UCSD-AML1 (cell line): ENCODE results near the gene PCSK4.
"Not testable (repeated sequence)": the region's sequence is repeated elsewhere in the genome, so short reads cannot be mapped to it uniquely, and the experiment has no call there.

Experiments
- DNase-seq: peaks from one replicate; lab custom pipeline; 2025; ENCODE audit not compliant: unreplicated experiment; lab: John Stamatoyannopoulos, UW

PCSK4 gene

DNA sequence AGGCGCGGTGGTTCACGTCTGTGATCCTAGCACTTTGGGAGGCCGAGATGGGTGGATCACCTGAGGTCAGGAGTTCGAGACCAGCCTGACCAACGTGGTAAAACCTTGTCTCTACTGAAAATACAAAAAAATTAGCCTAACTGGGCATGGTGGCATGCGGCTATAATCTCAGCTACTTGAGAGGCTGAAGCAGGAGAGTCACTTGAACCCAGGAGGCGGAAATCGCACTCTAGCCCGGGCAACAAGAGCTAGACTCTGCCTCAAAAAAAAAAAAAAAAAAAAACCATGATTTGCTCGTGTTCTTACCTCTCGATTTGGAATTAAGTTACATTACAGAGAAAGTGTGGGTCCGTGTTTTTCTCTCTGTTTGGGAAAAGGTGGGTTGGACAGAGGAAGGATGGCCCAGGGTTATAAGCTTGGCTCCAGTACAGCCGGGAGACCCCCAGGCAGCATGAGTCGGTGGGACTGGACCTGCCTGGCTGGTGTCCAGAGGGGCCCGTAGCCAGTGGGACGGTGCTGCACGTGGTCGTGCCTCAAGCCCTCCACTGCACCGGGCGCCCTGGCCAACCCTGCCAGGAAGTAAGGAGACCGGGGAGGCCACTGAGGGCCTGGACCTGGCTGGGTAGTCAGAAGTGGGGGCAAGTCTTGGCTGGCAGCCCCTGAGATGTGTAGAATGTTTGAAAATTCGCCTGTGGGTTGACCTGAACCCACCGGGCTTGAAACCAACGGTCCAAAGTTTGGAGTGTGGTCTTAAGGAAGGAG is 48.3 kb downstream of the PCSK4 start:
- no peak for DNase-seq

DNA sequence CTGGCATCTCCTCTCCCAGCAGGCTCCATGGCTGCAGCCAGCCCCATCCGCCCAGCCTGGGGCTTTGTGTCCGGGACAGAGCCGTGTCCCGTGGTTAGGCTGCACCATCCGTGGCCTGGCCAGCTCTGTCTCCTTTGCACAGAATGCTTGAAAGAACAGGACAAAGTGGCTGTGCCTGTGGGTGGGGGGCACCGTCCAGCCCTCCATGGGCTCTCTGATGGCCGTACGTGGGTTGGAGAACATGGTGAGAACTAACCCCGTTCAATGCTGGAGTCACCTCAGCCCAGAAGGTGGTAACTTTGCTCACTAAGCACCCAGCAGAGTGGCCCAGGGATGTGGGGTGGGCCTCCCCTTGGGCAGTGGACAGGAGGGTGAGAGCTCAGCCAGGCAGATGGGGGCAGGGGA is 49.1 kb downstream of the PCSK4 start:
- no peak for DNase-seq

DNA sequence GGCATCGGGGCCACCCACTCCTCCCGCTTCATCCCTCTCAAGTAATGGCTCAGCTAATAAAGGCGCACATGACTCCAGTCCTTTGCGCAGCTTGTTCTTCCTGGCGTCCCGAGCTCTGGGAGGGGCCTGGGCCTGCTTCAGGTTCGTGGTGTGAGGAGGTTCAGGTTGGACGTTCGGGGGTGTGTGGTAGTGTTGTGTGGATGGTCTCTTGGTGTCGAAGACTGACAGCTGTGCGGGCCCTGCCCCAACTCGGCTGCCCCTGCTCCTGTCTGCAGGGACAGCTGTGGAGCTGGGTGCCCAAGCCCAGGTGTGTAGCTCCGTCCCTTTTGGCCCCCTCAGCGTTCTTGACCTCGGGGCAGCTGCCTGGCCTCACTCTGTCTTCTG is 49.7 kb downstream of the PCSK4 start:
- no peak for DNase-seq

DNA sequence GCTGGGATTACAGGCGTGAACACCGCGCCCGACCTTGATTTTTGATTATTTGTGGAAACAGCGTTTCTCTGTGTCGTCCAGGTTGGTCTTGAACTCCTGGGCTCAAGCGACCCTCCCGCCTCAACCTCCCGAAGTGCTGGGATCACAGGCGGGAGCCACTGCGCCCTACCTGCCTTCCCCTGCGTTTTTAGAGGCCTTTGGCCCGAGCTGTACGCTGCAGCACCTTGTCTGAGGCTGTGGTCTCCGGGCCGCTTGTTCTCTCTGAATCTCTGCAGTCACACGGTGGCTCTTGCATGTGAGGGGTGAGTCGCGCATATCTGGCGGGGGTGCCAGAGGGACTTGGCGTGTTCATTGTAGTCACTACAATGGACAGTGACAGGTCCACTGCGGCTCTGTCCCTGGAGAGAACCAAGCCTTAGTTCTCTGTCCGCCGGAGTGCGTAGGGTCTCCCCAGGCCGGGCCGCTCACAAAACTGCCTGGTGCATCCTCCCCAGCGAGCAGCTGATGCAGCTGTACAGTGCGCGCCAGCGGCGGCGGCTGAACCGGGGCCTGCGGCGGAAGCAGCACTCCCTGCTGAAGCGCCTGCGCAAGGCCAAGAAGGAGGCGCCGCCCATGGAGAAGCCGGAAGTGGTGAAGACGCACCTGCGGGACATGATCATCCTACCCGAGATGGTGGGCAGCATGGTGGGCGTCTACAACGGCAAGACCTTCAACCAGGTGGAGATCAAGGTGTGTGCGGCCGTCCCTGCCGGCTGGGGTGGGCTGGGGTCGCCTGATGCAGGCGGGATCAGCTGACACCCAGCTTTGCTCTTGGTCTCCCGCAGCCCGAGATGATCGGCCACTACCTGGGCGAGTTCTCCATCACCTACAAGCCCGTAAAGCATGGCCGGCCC is 50.4 kb downstream of the PCSK4 start:
- DNase-seq = not testable (repeated sequence)

DNA sequence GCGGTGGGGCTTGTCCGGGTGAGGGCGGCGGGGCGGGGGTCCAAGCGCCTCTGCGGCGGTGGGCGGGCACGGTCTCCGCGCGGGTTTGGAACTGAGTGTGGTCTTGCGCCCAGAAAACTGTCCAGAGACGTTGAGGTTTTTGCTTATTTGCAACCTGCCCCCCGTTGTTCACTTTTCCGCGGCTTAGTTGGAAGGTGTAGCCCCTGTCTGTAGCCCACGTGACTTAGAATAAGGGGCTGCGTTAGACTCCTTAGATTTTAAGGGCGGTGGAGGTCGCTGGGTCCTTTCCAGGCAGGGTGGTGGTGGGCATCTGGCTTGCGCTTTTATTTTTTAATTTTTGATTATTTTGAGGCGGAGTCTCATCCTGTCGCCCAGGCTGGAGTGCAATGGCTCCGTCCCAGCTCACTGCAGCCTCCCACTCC is 51.2 kb downstream of the PCSK4 start:
- DNase-seq = no peak

DNA sequence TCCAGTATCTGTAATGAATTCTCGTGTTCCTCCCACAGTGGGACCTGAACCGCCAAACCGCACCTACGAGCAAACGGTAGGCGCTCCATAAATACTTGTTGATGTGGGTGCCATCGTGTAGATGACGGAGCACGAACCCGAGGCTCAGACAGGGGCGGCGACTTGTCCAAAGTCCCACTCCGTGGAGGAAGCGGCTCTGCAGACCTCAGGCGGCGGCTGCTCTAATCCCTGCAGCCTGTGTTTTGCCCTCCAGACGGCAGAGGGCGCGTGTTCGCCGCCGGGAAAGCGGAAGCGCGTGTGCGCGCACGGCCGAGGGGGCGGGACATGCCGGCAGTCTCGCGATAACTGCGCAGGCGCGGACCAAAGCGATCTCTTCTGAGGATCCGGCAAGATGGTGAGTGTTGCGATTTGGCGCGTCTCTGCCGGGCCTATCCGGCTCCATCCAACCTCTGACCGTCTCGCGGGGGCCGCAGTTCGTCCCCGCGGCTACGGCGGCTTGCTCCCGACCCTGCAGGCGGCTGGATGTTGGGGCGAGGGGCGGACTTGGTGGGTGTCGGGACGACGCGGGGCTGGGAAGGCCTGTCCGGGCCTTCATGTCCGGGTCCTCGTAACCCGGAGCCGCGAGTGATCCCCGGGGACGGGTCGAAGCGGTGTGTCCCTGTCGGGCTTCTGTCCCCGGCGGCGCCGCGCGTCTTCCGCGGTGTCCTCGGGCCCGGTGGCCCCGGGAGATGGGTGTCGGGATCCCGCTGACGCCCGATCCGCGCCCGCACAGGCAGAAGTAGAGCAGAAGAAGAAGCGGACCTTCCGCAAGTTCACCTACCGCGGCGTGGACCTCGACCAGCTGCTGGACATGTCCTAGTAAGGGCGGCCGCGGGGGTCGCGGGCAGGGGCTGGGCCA is 51.9 kb downstream of the PCSK4 start, which contains the start of gene RPS15:
Gene RPS15, plus strand, starts transcription at position 362 of the 898 bp plus-strand sequence. Its CDS starts 30 bp downstream, at position 392.
- peak; percentile 96 for DNase-seq

DNA sequence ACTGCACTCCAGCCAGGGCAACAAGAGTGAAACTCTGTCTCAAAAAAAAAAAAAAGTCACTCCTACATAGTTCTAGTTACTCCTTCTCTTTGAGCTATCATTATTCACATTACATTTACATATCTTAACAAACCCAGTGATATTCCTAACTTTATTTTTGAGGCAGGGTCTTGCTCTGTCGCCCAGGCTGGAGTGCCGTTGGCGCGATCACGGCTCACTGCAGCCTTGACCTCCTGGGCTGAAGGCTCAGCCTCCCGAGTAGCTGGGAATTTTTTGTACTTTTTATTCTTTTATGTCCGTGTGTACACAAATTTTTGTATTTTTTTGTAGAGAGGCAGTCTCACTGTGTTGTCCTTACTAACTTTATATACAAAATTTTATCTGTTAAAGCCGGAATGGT is 52.5 kb downstream of the PCSK4 start:
- DNase-seq = no peak

DNA sequence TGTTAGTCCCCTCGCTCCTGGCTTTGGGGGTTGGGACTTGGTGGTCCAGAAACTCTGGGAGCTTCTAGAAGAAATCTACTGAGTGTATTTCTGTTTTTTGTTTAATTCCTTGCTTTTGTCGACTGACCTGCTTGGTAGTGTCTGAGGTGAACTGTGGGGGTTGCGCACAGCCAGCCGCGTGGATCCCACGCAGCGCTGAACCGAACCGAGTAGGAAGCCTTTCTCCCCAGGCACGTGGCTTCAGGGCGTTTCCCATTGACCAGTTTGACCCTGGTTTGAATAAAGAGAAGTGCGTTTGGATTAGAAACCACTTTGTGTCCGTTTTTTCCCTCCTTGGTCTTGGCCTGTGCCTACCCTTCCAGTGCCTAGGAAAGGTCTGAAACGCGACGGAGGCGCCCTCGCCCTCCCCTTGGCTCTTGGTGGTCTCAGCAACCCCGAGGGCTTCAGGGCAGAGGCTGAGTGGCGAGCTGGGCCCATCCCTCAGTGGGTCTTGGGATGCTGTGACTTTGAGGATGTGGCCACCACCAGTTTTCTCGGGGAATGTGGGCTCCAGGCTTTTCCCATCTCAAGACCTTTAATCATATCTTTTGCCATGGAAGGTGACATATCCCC is 54.7 kb downstream of the PCSK4 start:
- DNase-seq = no peak

DNA sequence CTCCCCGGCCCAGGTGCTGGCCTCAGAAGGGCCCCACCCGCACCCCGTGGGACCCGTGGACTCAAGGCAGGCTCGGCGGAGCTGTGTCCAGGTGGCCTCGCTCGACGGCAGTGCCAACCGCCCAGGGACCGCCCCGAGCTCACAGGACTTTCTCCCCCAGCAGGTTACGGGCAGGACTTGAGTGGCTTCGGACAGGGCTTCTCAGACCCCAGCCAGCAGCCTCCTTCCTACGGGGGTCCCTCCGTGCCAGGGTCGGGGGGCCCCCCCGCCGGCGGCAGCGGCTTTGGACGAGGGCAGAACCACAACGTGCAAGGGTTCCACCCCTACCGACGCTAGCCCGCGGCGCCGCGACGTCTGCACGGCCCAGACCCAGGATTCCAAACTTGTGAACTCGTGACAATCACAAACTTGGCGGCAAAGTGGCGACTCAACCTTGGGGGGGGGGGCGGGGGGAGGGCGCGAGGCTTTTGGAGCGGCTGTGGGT is 55.5 kb downstream of the PCSK4 start:
- no peak for DNase-seq

DNA sequence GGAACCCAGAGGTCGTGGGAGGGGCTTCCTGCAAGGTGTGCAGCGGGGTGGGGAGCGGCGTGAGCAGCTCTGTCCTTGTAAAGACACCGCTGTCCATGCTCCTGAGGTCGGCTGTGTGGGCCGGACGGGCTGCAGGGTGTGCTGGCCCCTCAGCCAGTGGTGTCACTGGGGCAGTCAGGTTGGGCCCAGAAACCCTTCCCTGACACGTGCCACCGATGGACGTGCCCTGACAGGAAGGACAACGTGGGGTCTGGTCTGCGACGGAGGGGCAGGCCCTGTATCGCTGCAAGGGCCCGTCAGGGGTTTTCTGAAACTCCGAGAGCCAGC is 56.1 kb downstream of the PCSK4 start:
- no peak for DNase-seq

DNA sequence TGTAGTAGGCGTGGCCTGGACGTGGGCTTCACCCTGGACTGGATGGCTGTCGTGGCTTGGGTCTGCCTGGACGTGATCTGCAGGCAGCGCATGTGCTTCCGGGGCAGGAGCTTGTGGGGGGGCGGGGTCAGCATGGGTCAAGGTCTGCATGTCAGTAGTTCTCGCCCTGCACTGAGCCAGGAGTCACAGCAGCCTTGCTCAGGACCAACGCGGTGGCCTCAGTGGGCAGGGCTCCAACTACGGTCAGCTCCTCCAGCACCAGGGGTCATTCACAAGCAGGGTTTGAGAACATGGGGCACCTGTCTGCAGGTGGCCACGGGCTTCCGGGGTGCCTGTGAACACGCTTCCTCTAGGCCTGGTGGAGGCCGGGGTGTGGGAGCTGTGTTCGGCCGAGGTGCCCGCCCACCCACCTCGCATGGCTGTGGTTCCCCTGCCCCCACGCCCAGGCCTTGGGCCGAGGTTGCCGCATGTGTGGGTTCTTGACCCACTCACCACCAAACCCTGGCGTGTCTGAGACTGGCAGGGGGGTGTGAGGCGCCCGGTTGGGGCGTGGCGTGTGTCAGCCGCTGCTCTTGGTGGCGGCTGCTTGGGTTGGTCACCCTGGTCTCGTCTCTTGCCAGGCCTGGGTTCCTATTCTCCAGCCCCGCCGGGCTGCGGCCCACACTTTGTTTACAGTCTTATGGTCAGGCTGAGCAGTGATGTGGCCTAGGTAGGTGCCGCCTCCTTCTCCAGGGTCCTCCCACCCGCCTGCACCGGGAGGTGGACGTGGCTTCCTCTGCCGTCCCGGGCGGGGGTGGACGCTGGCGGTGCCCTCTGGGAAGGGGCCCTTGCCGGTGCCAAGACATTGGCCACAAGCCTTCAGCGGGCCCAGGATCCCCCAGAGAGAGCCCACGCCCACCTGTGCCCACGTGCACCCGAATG is 56.8 kb downstream of the PCSK4 start:
- no peak for DNase-seq

DNA sequence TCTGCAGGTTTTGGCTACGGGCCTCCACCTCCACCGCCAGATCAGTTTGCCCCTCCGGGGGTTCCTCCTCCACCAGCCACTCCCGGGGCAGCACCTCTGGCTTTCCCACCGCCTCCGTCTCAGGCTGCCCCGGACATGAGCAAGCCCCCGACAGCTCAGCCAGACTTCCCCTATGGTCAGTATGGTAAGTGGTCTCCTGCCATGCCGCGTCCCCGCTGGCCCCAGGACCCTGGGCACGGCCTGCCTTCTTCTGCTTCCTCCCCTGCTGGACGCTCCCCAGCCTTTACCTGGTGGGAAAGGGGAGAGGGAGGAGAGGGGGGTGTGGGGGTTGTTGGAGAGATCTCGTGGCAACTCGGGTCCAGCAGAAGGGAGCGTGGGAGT is 57.7 kb downstream of the PCSK4 start:
- DNase-seq = no peak

DNA sequence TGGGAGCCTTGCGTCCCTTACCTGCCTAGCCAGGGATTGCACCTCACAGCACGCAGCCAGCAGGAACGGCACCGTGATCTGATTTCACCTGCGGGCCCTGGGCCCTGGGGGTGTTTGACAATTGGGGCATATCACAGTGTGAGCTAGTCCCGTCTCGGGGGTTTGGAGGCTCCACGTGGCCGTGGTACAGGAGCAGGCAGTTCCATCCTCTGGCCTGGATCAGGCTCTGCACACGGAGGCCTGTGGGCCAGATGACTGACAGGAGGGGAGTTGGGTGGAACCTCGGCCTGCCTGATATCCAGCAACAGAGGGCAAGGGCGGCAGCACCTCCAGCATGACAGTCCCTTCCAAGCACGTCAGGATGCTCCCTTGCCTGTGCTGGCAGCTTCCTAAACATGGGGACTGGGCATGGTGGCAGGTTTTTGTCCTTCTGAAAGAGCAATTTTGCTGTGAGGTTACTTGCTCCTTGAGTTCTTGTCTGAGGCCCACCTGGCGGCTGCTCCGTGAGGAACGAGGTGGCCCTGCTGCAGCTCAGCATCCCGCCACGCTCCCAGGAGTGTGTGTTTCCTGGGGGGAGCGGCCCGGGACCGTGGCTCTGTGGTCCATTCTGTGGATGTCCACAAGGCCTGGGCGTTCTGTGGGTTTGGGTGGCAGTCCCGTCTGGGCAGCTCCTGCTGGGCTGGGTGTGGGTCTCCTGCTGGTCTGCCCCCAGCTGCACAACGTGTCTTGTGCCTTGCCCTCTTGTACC is 58.2 kb downstream of the PCSK4 start:
- DNase-seq = no peak
